NCI-H748 treated with DMSO at 0.1 percent for 48 hours (cell line): ENCODE results near the gene SHFL.

Experiments
- DNase-seq: peaks from one replicate; lab custom pipeline; 2025; lab: John Stamatoyannopoulos, UW

Gene SHFL

DNA sequence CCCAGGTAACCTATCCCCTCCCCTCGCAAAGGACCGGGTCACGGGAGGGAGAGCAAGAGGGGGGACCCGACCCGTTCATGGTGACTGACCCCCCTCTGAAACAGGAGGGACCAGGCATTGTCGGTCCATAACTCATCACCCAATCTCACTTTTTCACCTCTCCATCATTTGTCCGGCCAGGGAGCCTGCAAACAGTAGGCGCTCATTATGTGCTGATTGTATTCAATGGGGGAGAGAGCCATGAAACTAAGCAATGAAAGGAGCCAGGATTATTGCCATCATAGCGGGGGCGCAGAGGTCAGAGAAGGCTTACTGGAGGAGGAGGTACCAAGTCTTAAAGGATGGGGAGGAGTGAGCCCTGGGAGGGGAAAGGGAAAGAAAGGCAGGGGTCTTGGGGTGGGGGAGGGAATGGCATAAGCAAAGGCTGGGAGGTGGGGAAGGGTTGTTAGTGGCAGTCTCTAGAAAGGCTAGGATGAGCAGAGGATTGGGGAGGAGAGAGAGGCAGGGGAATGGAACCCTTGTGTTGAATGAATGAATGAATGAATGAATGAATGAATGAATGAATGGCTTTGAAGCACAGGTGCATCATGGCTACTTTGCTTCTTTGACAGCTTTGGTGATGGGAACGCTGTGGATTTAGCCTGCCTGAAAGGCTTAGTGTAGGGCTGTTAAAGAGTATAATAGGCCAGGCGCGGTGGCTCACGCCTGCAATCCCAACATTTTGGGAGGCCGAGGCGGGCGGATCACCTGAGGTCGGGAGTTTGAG is 1.4 kb downstream of the SHFL start:
- DNase-seq: no peak

DNA sequence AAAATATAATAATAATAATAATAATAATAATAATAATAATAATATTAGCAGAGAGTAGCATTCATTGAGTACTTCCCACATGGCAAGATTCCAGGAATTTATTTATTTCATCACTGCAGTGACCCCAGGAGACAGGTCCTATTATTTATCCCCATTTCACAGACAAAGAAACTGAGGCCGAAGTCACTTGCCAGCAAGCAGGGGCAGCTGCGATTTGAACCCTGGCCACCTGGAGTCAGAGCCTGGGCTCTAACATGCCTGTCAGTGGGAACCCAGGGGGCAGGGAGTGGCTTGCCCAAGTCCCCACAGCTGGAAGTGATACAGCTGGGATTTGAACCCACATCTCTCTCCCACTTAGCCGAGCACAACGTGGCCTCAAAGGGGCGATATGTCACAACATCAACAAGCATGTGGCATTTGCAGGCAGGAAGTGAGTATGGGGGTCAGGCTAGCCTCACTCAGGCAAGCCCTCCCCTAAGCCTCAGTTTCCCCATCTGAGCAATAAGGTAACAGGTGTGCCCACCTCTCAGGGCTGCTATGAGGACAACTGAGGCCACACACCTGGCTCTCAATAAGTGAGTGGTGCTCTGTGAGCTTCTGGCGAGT is 2.9 kb downstream of the SHFL start:
- no peak for DNase-seq

DNA sequence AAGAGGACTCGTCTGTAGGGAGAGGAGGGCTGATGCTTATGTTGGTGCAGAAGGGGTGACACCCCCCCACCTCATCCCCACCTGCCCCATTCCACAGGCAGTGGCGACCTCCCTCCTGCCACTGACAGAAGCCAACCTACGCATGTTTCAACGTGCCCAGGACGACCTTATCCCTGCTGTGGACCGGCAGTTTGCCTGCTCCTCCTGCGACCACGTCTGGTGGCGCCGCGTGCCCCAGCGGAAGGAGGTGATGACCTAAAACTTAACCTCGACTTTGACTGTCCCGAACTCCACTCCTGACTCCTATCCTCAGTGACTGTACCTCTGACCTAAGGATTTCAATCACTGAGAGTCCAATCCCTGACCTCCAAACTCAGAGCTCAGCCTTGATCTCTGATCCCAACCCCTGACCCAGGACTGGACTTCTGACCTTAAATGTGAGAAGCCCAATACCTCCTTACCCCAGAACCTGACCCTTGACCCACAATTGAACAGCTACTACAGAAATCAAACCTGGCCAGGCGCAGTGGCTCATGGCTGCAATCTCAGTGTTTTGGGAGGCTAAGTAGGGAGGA is 3.8 kb downstream of the SHFL start:
- no peak for DNase-seq

- no peak for DNase-seq
Measured at GRCh38 chr19:10091370-10091687, 5.2 kb downstream of the SHFL start.

- no peak for DNase-seq
Measured at GRCh38 chr19:10091895-10092641, 6.0 kb downstream of the SHFL start.

DNA sequence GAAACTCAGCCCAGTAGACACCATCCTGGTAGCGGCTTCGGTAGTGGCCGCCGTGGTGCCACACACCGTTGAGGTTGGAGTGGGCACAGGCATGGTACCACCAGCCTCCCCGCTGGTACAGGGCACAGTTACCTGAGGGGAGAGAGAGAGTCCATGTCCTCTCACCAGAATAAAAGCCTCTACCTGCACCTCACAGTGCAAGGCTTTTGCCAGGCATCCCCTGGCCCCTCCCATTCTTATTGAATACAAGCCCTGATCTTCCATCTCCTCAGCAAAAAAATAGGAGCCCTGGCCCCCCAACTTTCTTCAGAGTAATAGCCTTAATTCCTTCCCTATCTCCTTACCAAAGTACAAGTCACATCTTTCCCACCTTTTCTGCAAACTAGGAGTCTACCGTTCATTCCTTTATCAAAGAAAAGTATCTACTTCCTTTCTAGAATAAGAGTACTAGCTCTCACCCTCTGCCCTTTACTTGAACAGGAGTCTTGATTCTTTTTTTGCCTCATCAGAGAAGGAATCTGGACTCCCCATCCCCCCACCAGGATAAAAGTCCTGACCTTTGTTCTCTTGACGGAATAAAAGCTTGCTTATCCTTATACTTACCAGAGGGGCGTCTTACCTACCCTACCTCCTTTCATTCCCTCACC is 6.7 kb downstream of the SHFL start:
- DNase-seq: no peak

DNA sequence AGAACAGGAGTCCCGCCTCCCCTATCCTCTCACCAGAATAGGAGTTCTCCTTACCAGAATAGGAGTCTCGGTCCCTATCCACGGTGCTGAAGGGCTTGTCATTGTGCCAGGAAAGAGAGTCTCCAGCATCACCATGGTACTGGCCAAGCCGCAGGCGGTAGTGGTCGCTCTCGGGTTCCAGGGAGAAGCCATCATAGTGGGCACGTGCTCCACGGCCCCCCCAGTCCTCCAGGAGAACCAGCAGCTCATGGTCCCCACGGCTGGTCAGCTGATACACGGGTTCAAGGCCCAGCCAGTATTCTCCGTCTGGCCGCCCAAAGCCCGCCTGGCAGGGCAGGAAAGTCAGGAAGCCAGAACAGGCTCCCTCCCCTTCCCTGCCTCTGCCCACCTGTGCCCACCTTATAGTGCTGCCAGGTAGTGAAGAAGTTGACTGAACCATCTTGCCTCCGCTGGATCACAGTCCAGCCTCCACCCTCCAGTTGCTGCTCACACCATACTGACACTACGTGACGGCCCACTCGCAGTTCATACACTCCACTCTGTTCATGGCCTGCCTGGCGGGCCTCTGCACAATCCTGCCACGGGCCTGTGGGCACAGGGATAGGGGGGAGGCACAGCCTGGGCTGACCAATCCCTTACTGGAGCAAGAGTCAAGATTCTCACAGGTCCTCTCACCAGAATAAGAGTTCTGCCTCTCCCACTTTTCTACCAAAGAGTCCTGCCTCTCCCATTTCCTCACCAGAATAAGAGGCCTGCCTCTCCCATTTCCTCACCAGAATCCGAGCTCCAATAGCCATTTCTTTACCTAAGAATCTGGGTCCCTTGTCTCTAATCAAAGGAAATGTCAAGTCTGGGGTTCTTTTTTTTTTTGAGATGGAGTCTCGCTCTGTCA is 7.4 kb downstream of the SHFL start:
- no peak for DNase-seq

- no peak for DNase-seq
Measured at GRCh38 chr19:10095622-10095947, 9.5 kb downstream of the SHFL start.

GRCh38 chr19:10095948-10096614 is 10.0 kb downstream of the SHFL start:
- peak; percentile 37 for DNase-seq

DNA sequence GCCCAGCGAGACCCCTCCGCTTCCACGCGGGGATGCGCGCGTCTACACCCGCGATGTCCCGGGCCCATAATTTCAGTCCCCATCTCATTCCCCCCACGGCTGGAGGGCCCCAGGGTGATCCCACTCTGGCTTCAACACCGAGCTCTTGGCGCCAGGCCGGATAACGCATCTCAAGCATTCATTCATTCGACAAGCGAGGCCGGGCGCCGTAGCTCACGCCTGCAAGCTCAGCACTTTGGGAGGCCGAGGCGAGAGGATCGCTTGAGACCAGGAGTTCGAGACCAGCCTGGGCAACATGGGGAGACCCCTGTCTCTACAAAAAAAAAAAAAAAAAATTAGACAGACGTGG is 10.5 kb downstream of the SHFL start:
- DNase-seq: no peak

GRCh38 chr19:10100163-10100785 is 14.2 kb downstream of the SHFL start:
- no peak for DNase-seq

- DNase-seq: no peak
Measured at GRCh38 chr19:10102787-10103236, 16.7 kb downstream of the SHFL start.

GRCh38 chr19:10104130-10104513 is 18.0 kb downstream of the SHFL start:
- no peak for DNase-seq

GRCh38 chr19:10104665-10105508 is 18.8 kb downstream of the SHFL start:
- DNase-seq: no peak

DNA sequence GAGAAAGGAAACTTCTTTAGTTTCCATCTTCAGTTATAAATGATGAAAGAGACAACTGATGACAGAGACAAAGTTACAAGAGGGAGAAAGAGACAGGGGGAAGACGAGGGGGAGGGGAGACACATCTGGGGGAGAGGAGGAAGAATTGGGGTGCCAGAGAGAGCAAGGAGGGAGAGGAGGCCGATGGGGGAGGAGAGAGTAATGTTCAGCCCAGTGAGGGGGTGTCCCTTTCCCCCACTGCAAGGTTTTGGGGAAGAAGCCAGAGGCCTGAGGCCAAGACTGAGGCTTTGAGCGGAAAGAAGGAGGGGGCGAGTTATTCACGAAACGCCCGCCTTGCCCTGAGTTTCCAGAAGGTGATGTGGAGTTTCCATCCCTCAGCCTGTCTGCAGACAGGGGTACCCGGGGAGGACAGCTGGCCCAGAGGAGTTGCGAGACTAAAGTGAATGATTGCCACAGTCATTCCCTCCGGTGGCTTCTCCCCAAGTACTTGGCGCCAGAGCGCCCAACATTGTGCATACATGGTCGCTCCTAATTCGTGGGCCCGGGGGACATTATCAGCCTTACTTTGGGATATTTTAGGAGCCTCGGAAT is 19.5 kb downstream of the SHFL start:
- no peak for DNase-seq

- DNase-seq: peak; percentile 87
Measured at GRCh38 chr19:10106100-10106936, 20.2 kb downstream of the SHFL start, which contains the start of gene PPAN. Gene PPAN, plus strand, starts transcription at chr19:10106362. Its CDS starts 33 bp downstream, at chr19:10106395.

GRCh38 chr19:10107254-10107653 is 21.1 kb downstream of the SHFL start:
- DNase-seq: no peak

- DNase-seq: no peak
Measured at GRCh38 chr19:10107817-10108367, 21.8 kb downstream of the SHFL start.
